ENCODE data around the gene GTF3C5. TPM values are rescaled to one million over a fixed set of nuclear protein-coding genes. Genes with fewer than 3 reads are reported as not detected.

The GTF3C5 gene
- polyA plus RNA-seq, 1 of the 3 experiments (the other 2 are of a cell fraction) = 57.3 TPM

GRCh38 chr9:133105461-133105770 lies 74.6 kb downstream of the GTF3C5 start:
- no peak overlapping the region for H3K4me3 ChIP-seq (ENCODE audit: low read depth in 2 of 2, low read length in 1 of 2)
- H3F3A ChIP-seq (replicated peaks; ENCODE audit: insufficient read depth) = no peaks in the 10 kb centered on the region
- no peak overlapping the region for H2AFZ ChIP-seq (ENCODE audit: low read depth)
- no peaks in the 10 kb centered on the region for H3K79me2 ChIP-seq (ENCODE audit: insufficient read depth)
- TF ChIP-seq, protein P1, sequence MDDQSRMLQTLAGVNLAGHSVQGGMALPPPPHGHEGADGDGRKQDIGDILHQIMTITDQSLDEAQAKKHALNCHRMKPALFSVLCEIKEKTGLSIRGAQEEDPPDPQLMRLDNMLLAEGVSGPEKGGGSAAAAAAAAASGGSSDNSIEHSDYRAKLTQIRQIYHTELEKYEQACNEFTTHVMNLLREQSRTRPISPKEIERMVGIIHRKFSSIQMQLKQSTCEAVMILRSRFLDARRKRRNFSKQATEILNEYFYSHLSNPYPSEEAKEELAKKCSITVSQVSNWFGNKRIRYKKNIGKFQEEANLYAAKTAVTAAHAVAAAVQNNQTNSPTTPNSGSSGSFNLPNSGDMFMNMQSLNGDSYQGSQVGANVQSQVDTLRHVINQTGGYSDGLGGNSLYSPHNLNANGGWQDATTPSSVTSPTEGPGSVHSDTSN (IDR thresholded peaks at IDR 0.05) = no peak
- TF ChIP-seq RAD21 (IDR thresholded peaks at IDR 0.05; ENCODE audit: low read length) (no peak), MXI1 (IDR thresholded peaks at IDR 0.05; ENCODE audit: low read depth, low read length) (no peak), FOXM1 (IDR thresholded peaks at IDR 0.05; ENCODE audit: low read depth) (no peak), EP300 (IDR thresholded peaks at IDR 0.05; ENCODE audit: borderline replicate concordance in 1 of 2, low read depth in 1 of 2, low read length in 1 of 2) (no peak), JUND (IDR thresholded peaks at IDR 0.05) (no peak), GATA2 (CRISPR knock-in tag; IDR thresholded peaks at IDR 0.05) (no peak), SIN3A (IDR thresholded peaks at IDR 0.05; ENCODE audit: borderline replicate concordance, low read depth, low read length) (no peak), USF2 (IDR thresholded peaks at IDR 0.05; ENCODE audit: borderline replicate concordance, low read depth, low read length) (no peak), FOXJ3 (CRISPR knock-in tag; IDR thresholded peaks at IDR 0.05) (no peak), CHD2 (IDR thresholded peaks at IDR 0.05; ENCODE audit: low read length, partially characterized antibody) (no peak), USF1 (IDR thresholded peaks at IDR 0.05; ENCODE audit: borderline replicate concordance, low read depth) (no peak), RXRA (IDR thresholded peaks at IDR 0.05; ENCODE audit: borderline replicate concordance, low read depth) (no peak), NFIC (IDR thresholded peaks at IDR 0.05; ENCODE audit: borderline replicate concordance) (no peak), RFX5 (IDR thresholded peaks at IDR 0.05; ENCODE audit: low read length) (no peak), FOSL2 (IDR thresholded peaks at IDR 0.05; ENCODE audit: borderline replicate concordance, low read depth) (no peak), RCOR1 (IDR thresholded peaks at IDR 0.05; ENCODE audit: low read length) (no peak), EZH2phosphoT487 (IDR thresholded peaks at IDR 0.05; ENCODE audit: borderline replicate concordance, low read depth) (no peak), NRF1 (IDR thresholded peaks at IDR 0.05; ENCODE audit: low read depth, low read length) (no peak)
- H3K4me2 ChIP-seq = no peak overlapping the region
- H3K27ac ChIP-seq (ENCODE audit: low read depth in 2 of 2, low read length in 1 of 2) = no peak overlapping the region
- ChIA-PET POLR2A (interaction anchor here (1.4 kb wide), 1 partner anchor 32 kb away, joined by 3 read pairs; no protein-coding TSS in a partner anchor), CTCF (interaction anchor here (1.4 to 30.3 kb wide), 3 partner anchors 10 to 83 kb away, joined by 3 to 810 read pairs (median 5); no protein-coding TSS in a partner anchor)
- no peaks in the 10 kb centered on the region for H3K27me3 ChIP-seq (ENCODE audit: insufficient read depth)
- H3K9me3 ChIP-seq = no peaks in the 10 kb centered on the region
- WGBS (ENCODE audit: low lambda C conversion rate) = 70% methylated on average over 2 of the region's 7 CpGs
- no peaks in the 10 kb centered on the region for H3K9me2 ChIP-seq
- peaks cover 0 to 2% of the 10 kb centered on the region in 2 experiments; a peak in 1 of 4 replicates for H3K4me1 ChIP-seq (ENCODE audit: control insufficient read depth in 1 of 2, insufficient read depth in 2 of 2, low read depth in 1 of 2, low read length in 1 of 2)
- peaks cover 19 to 81% of the 10 kb centered on the region in 2 experiments for H3K36me3 ChIP-seq (replicated peaks in 1 of 2; ENCODE audit: control insufficient read depth in 1 of 2, insufficient read depth in 2 of 2, low read length in 1 of 2)
- H3K9ac ChIP-seq = no peak overlapping the region
- H4K20me1 ChIP-seq (ENCODE audit: insufficient read depth) = 0 out of 2 replicates have a peak, but pooled peaks cover 7% of the 10 kb centered on the region
- no peak for DNase-seq

Measured in SK-N-SH (cell line).